CD14-positive monocyte (primary cell): ENCODE data around the gene PLXDC2. TPM values are rescaled to one million over a fixed set of nuclear protein-coding genes. Genes with fewer than 3 reads are reported as not detected.
A peak's percentile ranks its signal among the peaks of the same experiment; 100 is the strongest.

Source experiments
- DNase-seq, 3 donors: peaks; one replicate each; pipeline ENCODE4 v3.0.0-alpha.2; 2011 to 2022
- H2AFZ ChIP-seq: 2 replicates; pipeline ENCODE4 v1.6.0; 2012; ENCODE audit warnings: mild to moderate bottlenecking, low read depth, low read length, inconsistent platforms; ENCODE audit not compliant: insufficient read depth, poor library complexity, severe bottlenecking
- H3K27ac ChIP-seq, 2 donors: 1 replicate in 1 of 2; 2 replicates in 1 of 2; pipeline ENCODE4 v1.5.1; 2012 to 2013; ENCODE audit warnings: low read length in 2 of 2, control low read depth in 1 of 2, inconsistent platforms in 1 of 2, low read depth in 1 of 2, mild to moderate bottlenecking in 1 of 2
- H3K27me3 ChIP-seq, 2 donors: one replicate each; pipeline versions ENCODE4 v1.6.0 to v1.6.1; 2011 to 2013; ENCODE audit warnings: low read length in 2 of 2; ENCODE audit not compliant: control insufficient read depth in 2 of 2, insufficient read depth in 2 of 2
- H3K36me3 ChIP-seq, 2 donors: replicated peaks in 1 of 2; 1 replicate in 1 of 2; 2 replicates in 1 of 2; pipeline versions ENCODE4 v1.5.1 to v1.6.1; 2012 to 2013; ENCODE audit warnings: low read length in 2 of 2, control low read depth in 1 of 2, inconsistent platforms in 1 of 2, mild to moderate bottlenecking in 1 of 2; ENCODE audit not compliant: insufficient read depth in 2 of 2, control insufficient read depth in 1 of 2
- H3K4me1 ChIP-seq, 2 donors: 1 replicate in 1 of 2; 2 replicates in 1 of 2; pipeline versions ENCODE4 v1.5.1 to v1.6.1; 2012 to 2013; ENCODE audit warnings: low read length in 2 of 2, control low read depth in 1 of 2, inconsistent platforms in 1 of 2, mild to moderate bottlenecking in 1 of 2, moderate library complexity in 1 of 2; ENCODE audit not compliant: insufficient read depth in 2 of 2, control insufficient read depth in 1 of 2
- H3K4me2 ChIP-seq: replicated peaks from 2 replicates; pipeline ENCODE3; 2012; ENCODE audit warnings: low read length, moderate library complexity, mild to moderate bottlenecking; ENCODE audit not compliant: poor library complexity, severe bottlenecking; ENCODE audit errors: extremely low read depth
- H3K4me3 ChIP-seq, 3 experiments: fragments of 200-600 bp in 1 of 3; sonication (generic) in 1 of 3; replicated peaks in 1 of 3; 1 replicate in 2 of 3; 2 replicates in 1 of 3; pipeline ENCODE4 v1.5.1; 2011 to 2013; ENCODE audit warnings: low read length in 3 of 3, mild to moderate bottlenecking in 3 of 3, control low read depth in 2 of 3, low read depth in 2 of 3, inconsistent platforms in 1 of 3, moderate library complexity in 1 of 3
- H3K79me2 ChIP-seq: 2 replicates; pipeline ENCODE4 v1.6.0; 2012; ENCODE audit warnings: mild to moderate bottlenecking, control low read depth, inconsistent platforms, low read length, moderate library complexity; ENCODE audit not compliant: insufficient read depth
- H3K9ac ChIP-seq: 2 replicates; pipeline ENCODE4 v1.6.0; 2017; ENCODE audit warnings: low read length, mild to moderate bottlenecking; ENCODE audit not compliant: insufficient read depth, poor library complexity, severe bottlenecking
- H3K9me3 ChIP-seq, 2 donors: replicated peaks in 1 of 2; 1 replicate in 1 of 2; 2 replicates in 1 of 2; pipeline versions ENCODE4 v1.5.1 to v1.6.1; 2012 to 2013; ENCODE audit warnings: low read length in 2 of 2, control low read depth in 1 of 2; ENCODE audit not compliant: control insufficient read depth in 1 of 2, insufficient read depth in 1 of 2
- H4K20me1 ChIP-seq: 2 replicates; pipeline ENCODE4 v1.6.0; 2012; ENCODE audit warnings: mild to moderate bottlenecking, low read length, control low read depth, moderate library complexity; ENCODE audit not compliant: insufficient read depth
- H3K27ac Mint-ChIP-seq, 7 donors: one replicate each; pipeline ENCODE4 v1.8.0; 2020; ENCODE audit warnings: mild to moderate bottlenecking in 7 of 7, mixed read lengths in 7 of 7, moderate library complexity in 6 of 7, inconsistent platforms in 2 of 7
- H3K27me3 Mint-ChIP-seq, 3 donors: one replicate each; pipeline ENCODE4 v1.8.0; 2021 to 2022; ENCODE audit warnings: low read depth in 3 of 3, mild to moderate bottlenecking in 3 of 3, mixed read lengths in 3 of 3, moderate library complexity in 3 of 3, inconsistent platforms in 1 of 3
- H3K36me3 Mint-ChIP-seq, 2 donors: one replicate each; pipeline ENCODE4 v1.8.0; 2020; ENCODE audit warnings: mixed read lengths in 2 of 2, inconsistent platforms in 1 of 2, mild to moderate bottlenecking in 1 of 2
- H3K4me1 Mint-ChIP-seq: one replicate; pipeline ENCODE4 v1.8.0; 2020; ENCODE audit warnings: mild to moderate bottlenecking, mixed read lengths
- H3K4me3 Mint-ChIP-seq, 2 donors: one replicate each; pipeline ENCODE4 v1.8.0; 2020; ENCODE audit warnings: mild to moderate bottlenecking in 2 of 2, mixed read lengths in 2 of 2, moderate library complexity in 1 of 2
- H3K9me3 Mint-ChIP-seq, 7 donors: one replicate each; pipeline ENCODE4 v1.8.0; 2020 to 2022; ENCODE audit warnings: mixed read lengths in 7 of 7, mild to moderate bottlenecking in 6 of 7, moderate library complexity in 6 of 7, inconsistent platforms in 2 of 7
- CTCF ChIP-seq: fragments of 200-600 bp; IDR thresholded peaks from one replicate; pipeline ENCODE4 v1.8.0; 2022; ENCODE audit warnings: antibody characterized with exemption, mild to moderate bottlenecking
- WGBS: methylation state at CpG from one replicate; pipeline ENCODE4 v1.1.5; 2013; ENCODE audit warnings: missing lambda C conversion rate; ENCODE audit not compliant: insufficient coverage; 5-methylcytosine and 5-hydroxymethylcytosine counted together
- intact Hi-C, 2 donors: fragments of 100-400 bp; cut with micrococcal nuclease; formaldehyde crosslinking; loops; one replicate each; pipeline versions ENCODE4 v1.15.0 to v1.15.1; 2023
- polyA plus RNA-seq, 3 donors: library from polyadenylated mRNA; depleted of rRNA in 1 of 3; unstranded in 2 of 3; stranded (reverse) in 1 of 3; fragments of 300-500 nt in 2 of 3; fragments of >200 nt in 1 of 3; fragmentation: Illumina TruSeq in 2 of 3; gene quantifications; 1 replicate in 2 of 3; 2 replicates in 1 of 3; pipeline ENCODE4 v1.2.3, GENCODE V29; 2012 to 2021

The PLXDC2 gene
- polyA plus RNA-seq, 3 donors = 37.5 to 128 (median 93.6) TPM

GRCh38 chr10:19904202-19904661, 88.0 kb downstream of the PLXDC2 start:
- no peaks in the 10 kb centered on the region for H3K27me3 ChIP-seq
- no CpG with 5 or more reads among the region's 1 CpG for whole genome bisulfite sequencing
- no peak overlapping the region for H3K4me2 ChIP-seq
- Mint-ChIP-seq H3K9me3 (peaks cover 0 to 3% (median 0%) of the 10 kb centered on the region in 7 donors), H3K4me1 (peaks cover 28% of the 10 kb centered on the region), H3K36me3 (peaks cover 9 to 13% of the 10 kb centered on the region in 2 donors), H3K4me3 (no peak overlapping the region), H3K27me3 (no peaks in the 10 kb centered on the region), H3K27ac (peak overlapping the region in 2 of 7 donors; percentile 21 to 29)
- H2AFZ ChIP-seq = no peak overlapping the region
- H3K36me3 ChIP-seq = peaks cover 0 to 7% of the 10 kb centered on the region in 2 donors
- no peaks in the 10 kb centered on the region for H3K4me1 ChIP-seq
- peaks cover 93% of the 10 kb centered on the region for H3K79me2 ChIP-seq
- H3K9me3 ChIP-seq = no peaks in the 10 kb centered on the region
- intact Hi-C loops = no loop called here
- DNase-seq = peak in 1 of 3 donors; percentile 10
- no peak overlapping the region for H3K4me3 ChIP-seq
- H3K27ac ChIP-seq = peak overlapping the region in 1 of 2 donors; percentile 59
- H3K9ac ChIP-seq = no peak overlapping the region
- no peak for TF ChIP-seq CTCF
- peaks cover 100% of the 10 kb centered on the region for H4K20me1 ChIP-seq

- Histone ChIP-seq H3K9me3 (no peaks in the 10 kb centered on the region), H2AFZ (no peak overlapping the region), H3K27me3 (no peaks in the 10 kb centered on the region), H3K4me1 (no peaks in the 10 kb centered on the region), H3K79me2 (peaks cover 94% of the 10 kb centered on the region), H3K9ac (no peak overlapping the region), H3K4me3 (no peak overlapping the region), H3K27ac (no peak overlapping the region), H3K4me2 (no peak overlapping the region), H4K20me1 (peaks cover 100% of the 10 kb centered on the region), H3K36me3 (peaks cover 0 to 7% of the 10 kb centered on the region in 2 donors)
- no peak for DNase-seq
- H3K9me3 Mint-ChIP-seq = peaks cover 0 to 3% (median 0%) of the 10 kb centered on the region in 7 donors
- WGBS = 100% methylated on average over 4 of the region's 5 CpGs
- no peaks in the 10 kb centered on the region for H3K27me3 Mint-ChIP-seq
- H3K4me1 Mint-ChIP-seq = peaks cover 28% of the 10 kb centered on the region
- H3K4me3 Mint-ChIP-seq = no peak overlapping the region
- H3K27ac Mint-ChIP-seq = peak overlapping the region in 6 of 7 donors; percentile 12 to 79 (median 30)
- intact Hi-C loops = no loop called here
- peaks cover 9 to 14% of the 10 kb centered on the region in 2 donors for H3K36me3 Mint-ChIP-seq
- TF ChIP-seq CTCF = no peak
Measured at GRCh38 chr10:19906108-19906791, 90.0 kb downstream of the PLXDC2 start.
